K562 (cell line): ENCODE measurements around the gene DYNC2H1.

Experiments used
- EP300 ChIP-seq: IDR thresholded peaks from 2 replicates; pipeline ENCODE4 v1.6.1; 2012; ENCODE audit warnings: low read length, improper control_type of control experiment
- HMG20B ChIP-seq: fragments of 250-450 bp; sonication (Bioruptor Pico); IDR thresholded peaks from 2 replicates; pipeline ENCODE4 v1.5.0; 2021; ENCODE audit warnings: mild to moderate bottlenecking
- POLR2A ChIP-seq: fragments of 450-650 bp; conservative IDR thresholded peaks from 2 replicates; pipeline ENCODE4 v1.6.1; 2016

DNA sequence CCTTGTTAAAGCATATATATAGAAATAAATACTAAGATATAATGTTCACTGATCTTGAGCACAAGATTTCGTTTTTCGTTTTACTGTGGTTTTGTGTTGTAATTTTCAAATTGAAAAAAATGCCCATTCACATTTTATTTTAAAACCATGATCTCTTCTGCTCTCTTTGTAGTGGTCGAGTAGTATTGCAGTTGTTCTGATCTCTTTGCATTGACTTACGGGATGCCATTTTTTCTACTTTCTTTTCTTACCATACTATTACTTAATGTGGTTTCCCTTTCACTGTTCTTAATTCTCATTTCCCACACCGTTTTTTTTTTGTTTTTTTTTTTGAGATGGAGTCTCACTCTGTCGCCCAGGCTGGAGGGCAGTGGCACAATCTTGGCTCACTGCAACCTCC is 289.6 kb downstream of the DYNC2H1 start:
- TF ChIP-seq HMG20B (no peak), EP300 (no peak), POLR2A (no peak)
